ENCODE measurements around the gene CUBN.

DNA sequence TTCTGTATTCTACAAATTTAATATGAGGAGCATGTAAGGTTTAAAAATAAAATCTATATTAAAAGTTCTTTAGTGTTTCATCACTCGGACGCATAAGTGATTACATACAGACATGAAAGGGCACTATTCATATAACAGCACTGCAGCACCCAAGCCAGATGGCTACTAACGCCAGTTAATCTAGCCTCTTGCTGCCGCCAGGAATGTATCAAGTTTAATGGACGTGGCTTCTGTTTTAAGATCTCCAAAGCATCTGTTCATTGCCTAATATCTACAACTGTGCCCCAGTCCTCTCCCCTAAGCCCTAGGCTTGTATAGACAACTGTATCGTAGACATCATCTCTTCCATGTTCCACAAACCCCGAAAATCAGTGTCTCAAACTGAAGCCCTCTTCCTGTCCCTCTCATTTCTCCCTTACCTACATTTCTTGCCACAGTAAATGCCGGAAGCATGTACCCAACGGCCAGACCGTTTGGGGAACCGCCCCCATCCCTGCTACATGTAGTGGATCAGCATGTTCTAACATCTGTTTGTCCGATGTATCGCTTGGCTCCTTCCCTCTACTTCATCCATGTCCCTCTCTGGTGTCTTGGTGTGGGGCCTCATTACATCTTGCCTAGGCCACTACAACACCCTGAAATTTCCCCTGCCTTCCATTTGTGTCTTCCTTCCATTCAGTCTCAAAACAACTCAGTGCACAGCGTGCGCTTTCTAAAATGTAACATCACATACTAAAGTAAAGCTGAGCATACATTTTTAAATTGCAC lies 164.9 kb downstream of the CUBN start:
- TF ChIP-seq ZNF274 (IDR thresholded peaks at IDR 0.05; ENCODE audit: low read depth, low read length) (no peak), SUZ12 (IDR thresholded peaks at IDR 0.05; ENCODE audit: extremely low read depth, insufficient read depth, insufficient read length) (no peak)

Measured in NT2/D1 (cell line).